Fibroblast of villous mesenchyme (primary cell): ENCODE measurements around the gene MYO3B. TPM values are rescaled to one million over a fixed set of nuclear protein-coding genes. Genes with fewer than 3 reads are reported as not detected.
A peak's percentile ranks its signal among the peaks of the same experiment; 100 is the strongest.

ENCODE experiments used
- DNase-seq: peaks from one replicate; pipeline ENCODE4 v3.0.0-alpha.2; 2010; ENCODE audit warnings: low read depth
- H3K4me3 ChIP-seq: 2 replicates; pipeline ENCODE4 v1.5.1; 2011; ENCODE audit warnings: low read depth, mild to moderate bottlenecking, low read length
- CTCF ChIP-seq: IDR thresholded peaks from 2 replicates; pipeline ENCODE4 v1.5.1; 2012; ENCODE audit warnings: low read depth, mild to moderate bottlenecking, low read length; ENCODE audit not compliant: insufficient read depth
- total RNA-seq: library from RNA; depleted of rRNA; stranded (reverse); fragments of >200 nt; gene quantifications from 2 replicates; pipeline ENCODE4 v1.2.3, GENCODE V29; 2012

The MYO3B gene
- total RNA-seq, 1 donor = under 0.01 TPM

GRCh38 chr2:170266358-170266757 is 88.4 kb downstream of the MYO3B start:
- H3K4me3 ChIP-seq = no peak overlapping the region
- no peak for DNase-seq
- no peak for TF ChIP-seq CTCF

GRCh38 chr2:170267071-170267470 is 89.1 kb downstream of the MYO3B start:
- no peak for TF ChIP-seq CTCF
- no peak for DNase-seq
- no peak overlapping the region for H3K4me3 ChIP-seq

- H3K4me3 ChIP-seq = no peak overlapping the region
- no peak for TF ChIP-seq CTCF
- DNase-seq = no peak
Observed at GRCh38 chr2:170270278-170270864, 92.4 kb downstream of the MYO3B start.

GRCh38 chr2:170271340-170271739 is 93.4 kb downstream of the MYO3B start:
- no peak for TF ChIP-seq CTCF
- H3K4me3 ChIP-seq = no peak overlapping the region
- DNase-seq = no peak

GRCh38 chr2:170276056-170276455 is 98.1 kb downstream of the MYO3B start:
- no peak for TF ChIP-seq CTCF
- no peak for DNase-seq
- no peak overlapping the region for H3K4me3 ChIP-seq

GRCh38 chr2:170276925-170277629 is 99.1 kb downstream of the MYO3B start:
- no peak overlapping the region for H3K4me3 ChIP-seq
- TF ChIP-seq CTCF = no peak
- DNase-seq = peak; percentile 1
